Mesodermal cell (in vitro differentiated cells): Measurements from ENCODE around the gene YPEL2.
"Not testable (repeated sequence)": the region's sequence is repeated elsewhere in the genome, so short reads cannot be mapped to it uniquely, and the experiment has no call there.

Source experiments
- H3K27ac ChIP-seq: 2 replicates; pipeline ENCODE4 v1.7.0; 2013; ENCODE audit warnings: mild to moderate bottlenecking, low read depth, low read length, moderate library complexity; ENCODE audit not compliant: severe bottlenecking
- H3K36me3 ChIP-seq: 2 replicates; pipeline ENCODE4 v1.7.1; 2013; ENCODE audit warnings: mild to moderate bottlenecking, low read length, moderate library complexity; ENCODE audit not compliant: control insufficient read depth, insufficient read depth
- H3K4me1 ChIP-seq: one replicate; pipeline ENCODE4 v1.7.1; 2013; ENCODE audit warnings: mild to moderate bottlenecking, low read length; ENCODE audit not compliant: insufficient read depth, control insufficient read depth, poor library complexity, severe bottlenecking
- H3K4me3 ChIP-seq: 2 replicates; pipeline ENCODE4 v1.7.0; 2013; ENCODE audit warnings: low read length, control low read depth, mild to moderate bottlenecking; ENCODE audit not compliant: insufficient read depth, poor library complexity, severe bottlenecking; ENCODE audit errors: extremely low read depth
- H3K9me3 ChIP-seq: 2 replicates; pipeline ENCODE4 v1.7.1; 2013; ENCODE audit warnings: mild to moderate bottlenecking, low read length, moderate library complexity; ENCODE audit not compliant: control insufficient read depth
- WGBS, 2 experiments: methylation state at CpG; one replicate each; pipeline ENCODE4 v1.1.5; 2013; ENCODE audit warnings: missing lambda C conversion rate in 2 of 2; ENCODE audit not compliant: insufficient coverage in 2 of 2; 5-methylcytosine and 5-hydroxymethylcytosine counted together

YPEL2 gene

DNA sequence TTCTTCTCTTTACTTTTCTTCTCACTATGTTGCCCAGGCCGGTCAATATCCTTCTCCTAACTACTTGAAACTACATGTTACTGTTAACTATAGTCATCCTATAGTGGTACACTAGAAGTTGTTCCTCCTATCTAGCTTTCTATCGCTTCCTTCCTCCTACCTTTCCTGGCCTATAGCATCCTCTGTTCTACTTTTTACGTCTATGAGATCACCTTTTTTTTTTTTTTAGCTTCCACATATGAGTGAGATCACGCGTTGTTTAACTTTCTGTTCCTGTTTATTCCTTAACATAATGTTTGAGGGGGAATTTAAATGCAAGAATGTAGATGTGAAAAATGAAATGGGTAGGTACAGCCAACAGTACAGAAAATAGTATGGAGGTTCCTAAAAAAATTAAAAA, 30.5 kb upstream of the YPEL2 start:
- Histone ChIP-seq H3K9me3 (no peaks in the 10 kb centered on the region), H3K27ac (no peak overlapping the region), H3K4me3 (no peak overlapping the region), H3K36me3 (no peaks in the 10 kb centered on the region), H3K4me1 (no peaks in the 10 kb centered on the region)
- WGBS, 2 experiments: 80 to 87% methylated on average over 1 to 3 of the region's 5 CpGs

- Histone ChIP-seq H3K9me3 (no peaks in the 10 kb centered on the region), H3K27ac (no peak overlapping the region), H3K4me1 (no peaks in the 10 kb centered on the region), H3K36me3 (no peaks in the 10 kb centered on the region), H3K4me3 (no peak overlapping the region)
- WGBS, 2 experiments: 88 to 95% methylated on average over 1 to 2 of the region's 2 CpGs
Observed at GRCh38 chr17:59304811-59305210, 26.6 kb upstream of the YPEL2 start.

- Histone ChIP-seq H3K36me3 (no peaks in the 10 kb centered on the region), H3K9me3 (no peaks in the 10 kb centered on the region), H3K27ac (no peak overlapping the region), H3K4me1 (no peaks in the 10 kb centered on the region), H3K4me3 (no peak overlapping the region)
- WGBS, 2 experiments: 93 to 97% methylated on average over 3 to 5 of the region's 6 CpGs
Observed at GRCh38 chr17:59310263-59310920, 21.1 kb upstream of the YPEL2 start.

DNA sequence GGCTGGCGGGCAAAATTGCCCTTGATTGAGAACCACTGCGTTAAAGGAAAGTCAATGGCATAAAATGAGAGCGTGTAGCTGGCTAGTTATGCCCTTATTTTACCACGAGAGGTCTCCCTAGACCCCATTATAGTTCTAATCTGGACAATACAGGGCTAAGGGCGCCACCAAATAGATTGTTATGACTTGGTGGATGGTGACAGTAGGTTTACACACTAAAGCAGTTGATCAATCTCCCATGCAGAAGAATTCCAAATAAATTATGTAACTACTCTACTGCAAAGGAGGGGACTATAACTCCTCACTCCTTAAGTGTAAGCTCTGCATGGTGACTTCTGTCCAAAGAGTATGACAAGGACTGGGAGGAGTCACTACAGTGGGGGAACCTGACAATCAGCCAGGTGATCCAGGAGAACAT, 20.4 kb upstream of the YPEL2 start:
- 20% methylated on average over 1 of the region's 5 CpGs; no CpG with 5 or more reads in 1 of the 2 experiments for WGBS, 2 experiments

GRCh38 chr17:59311521-59311920, 19.9 kb upstream of the YPEL2 start:
- WGBS, 2 experiments: 91 to 100% methylated on average over 5 to 6 of the region's 7 CpGs
- not testable (repeated sequence) for H3K36me3 ChIP-seq, H3K4me1 ChIP-seq

More for the DNA sequence above, 20.4 kb upstream of the YPEL2 start:
- Histone ChIP-seq H3K4me1 (no peaks in the 10 kb centered on the region), H3K27ac (no peak overlapping the region), H3K4me3 (no peak overlapping the region), H3K9me3 (no peaks in the 10 kb centered on the region), H3K36me3 (no peaks in the 10 kb centered on the region)

DNA sequence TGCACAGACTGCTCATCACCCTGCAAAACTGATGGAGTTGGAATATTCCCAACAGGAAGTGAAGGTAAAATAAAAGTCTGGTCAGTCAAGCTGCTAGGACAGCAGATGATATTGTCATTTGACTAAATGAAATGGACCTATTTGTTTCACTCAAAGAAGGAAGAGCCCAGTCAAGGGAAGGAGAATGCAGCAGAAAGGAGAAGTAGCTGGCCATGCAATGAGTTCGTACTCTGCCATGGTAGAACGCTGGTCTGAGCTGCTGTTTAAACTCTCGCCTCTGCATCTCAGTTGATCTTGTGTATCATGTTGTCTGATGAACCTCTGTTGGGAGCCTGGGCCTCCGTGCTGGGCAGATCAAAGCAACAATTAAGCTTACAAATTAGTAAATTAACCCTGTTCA, 15.6 kb upstream of the YPEL2 start:
- Histone ChIP-seq H3K27ac (no peak overlapping the region), H3K36me3 (no peaks in the 10 kb centered on the region), H3K4me1 (no peaks in the 10 kb centered on the region), H3K4me3 (no peak overlapping the region), H3K9me3 (no peaks in the 10 kb centered on the region)
- 80 to 95% methylated on average over 2 to 4 of the region's 4 CpGs for WGBS, 2 experiments

More at GRCh38 chr17:59311521-59311920, 19.9 kb upstream of the YPEL2 start:
- not testable (repeated sequence) for H3K27ac ChIP-seq, H3K4me3 ChIP-seq, H3K9me3 ChIP-seq

GRCh38 chr17:59327121-59327980, 4.1 kb upstream of the YPEL2 start:
- H3K27ac ChIP-seq: no peak overlapping the region
- no peaks in the 10 kb centered on the region for H3K9me3 ChIP-seq
- H3K36me3 ChIP-seq: no peaks in the 10 kb centered on the region
- peaks cover 33% of the 10 kb centered on the region for H3K4me1 ChIP-seq
- 89 to 91% methylated on average over 3 of the region's 5 CpGs for WGBS, 2 experiments
- no peak overlapping the region for H3K4me3 ChIP-seq

DNA sequence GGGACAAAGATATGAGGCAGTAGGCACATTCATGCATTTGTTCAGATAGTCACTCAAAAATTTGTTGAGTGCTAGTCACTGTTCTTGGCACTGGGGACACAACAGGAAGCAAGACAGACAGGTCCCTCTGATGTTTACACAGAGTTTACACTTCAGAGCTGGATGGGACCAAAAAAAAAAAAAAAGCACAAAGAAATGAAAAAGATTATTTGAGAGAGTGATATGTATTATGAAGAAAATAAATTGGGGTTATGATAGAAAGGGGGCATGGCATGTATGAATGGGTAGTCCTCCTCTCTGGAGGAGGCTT, 3.5 kb upstream of the YPEL2 start:
- Histone ChIP-seq H3K4me1 (peaks cover 33% of the 10 kb centered on the region), H3K4me3 (no peak overlapping the region), H3K27ac (no peak overlapping the region), H3K36me3 (no peaks in the 10 kb centered on the region), H3K9me3 (no peaks in the 10 kb centered on the region)

GRCh38 chr17:59328601-59329000, 2.9 kb upstream of the YPEL2 start:
- H3K4me1 ChIP-seq: peaks cover 33% of the 10 kb centered on the region
- H3K9me3 ChIP-seq: no peaks in the 10 kb centered on the region
- H3K27ac ChIP-seq: peak overlapping the region; percentile 88
- no peak overlapping the region for H3K4me3 ChIP-seq
- 94 to 100% methylated on average over 2 of the region's 2 CpGs for WGBS, 2 experiments
- no peaks in the 10 kb centered on the region for H3K36me3 ChIP-seq

- Histone ChIP-seq H3K4me1 (peaks cover 38% of the 10 kb centered on the region), H3K9me3 (no peaks in the 10 kb centered on the region), H3K4me3 (no peak overlapping the region), H3K27ac (peak overlapping the region; percentile 88), H3K36me3 (no peaks in the 10 kb centered on the region)
- 24 to 61% methylated on average over 3 to 4 of the region's 6 CpGs for WGBS, 2 experiments
Observed at GRCh38 chr17:59329176-59330052, 2.0 kb upstream of the YPEL2 start.
